ENCODE measurements around the gene BAIAP2L2. TPM values are rescaled to one million over a fixed set of nuclear protein-coding genes. Genes with fewer than 3 reads are reported as not detected.

The BAIAP2L2 gene
- total and polyA plus RNA-seq, 10 of the 15 experiments (the other 5 are each of a cell fraction or from before 2014, with no cell fraction given), result 0.08 to 0.38 (median 0.14) TPM; not detected in 6

GRCh38 chr22:38133331-38133730, 22.8 kb upstream of the BAIAP2L2 start:
- ATAC-seq, result no peak
- POLR2A ChIA-PET, result no interaction called here
- intact Hi-C loops (cut with micrococcal nuclease; ENCODE audit: unreplicated experiment), result no loop called here
- Histone ChIP-seq H3K79me2 (ENCODE audit: control insufficient read depth, insufficient read depth, low read length) (no peaks in the 10 kb centered on the region), H3K36me3 (ENCODE audit: control insufficient read depth in 2 of 2, insufficient read depth in 2 of 2, low read length in 1 of 2) (peaks cover 3 to 7% of the 10 kb centered on the region in 2 experiments), H4K20me1 (ENCODE audit: control insufficient read depth, insufficient read depth) (no peaks in the 10 kb centered on the region), H3K9ac (ENCODE audit: control insufficient read depth, insufficient read depth, low read length) (no peak overlapping the region), H3K4me3 (no peak overlapping the region), H2AFZ (ENCODE audit: control insufficient read depth, low read depth, low read length) (no peak overlapping the region), H3K9me3 (replicated peaks; ENCODE audit: control insufficient read depth, insufficient read depth, low read length) (no peaks in the 10 kb centered on the region), H3K4me1 (ENCODE audit: control insufficient read depth, insufficient read depth, low read length) (no peaks in the 10 kb centered on the region), H3K27me3 (replicated peaks in 1 of 2; ENCODE audit: control insufficient read depth in 2 of 2, insufficient read depth in 2 of 2, low read length in 1 of 2) (no peaks in the 10 kb centered on the region), H3K4me2 (ENCODE audit: control insufficient read depth, insufficient read depth) (no peak overlapping the region), H3K27ac (ENCODE audit: control insufficient read depth, insufficient read depth) (no peak overlapping the region)
- RAD21 ChIA-PET (ENCODE audit: unreplicated experiment), result interaction anchor here (0.7 kb wide), 1 partner anchor 15 kb away, joined by 3 read pairs; no protein-coding TSS in a partner anchor
- SMC1A ChIA-PET (ENCODE audit: uncharacterized antibody, unreplicated experiment), result no interaction called here
- FAIRE-seq, result no peak
- in situ Hi-C loops (cut with MboI), result no loop called here
- no peak for DNase-seq (ENCODE audit: low read depth, low spot score)
- 93% methylated on average over 4 of the region's 4 CpGs for WGBS (ENCODE audit: insufficient coverage, insufficient replicate concordance, low lambda C conversion rate, missing lambda C conversion rate)
- BruUV-seq (replicated peaks), result no TSS peak
- CTCF ChIA-PET, result no interaction called here
- TF ChIP-seq RELB (IDR thresholded peaks at IDR 0.05; ENCODE audit: low read depth) (no peak), ZBTB33 (IDR thresholded peaks at IDR 0.05) (no peak), ZNF622 (IDR thresholded peaks at IDR 0.05) (no peak), CEBPZ (IDR thresholded peaks at IDR 0.05; ENCODE audit: low read depth, low read length) (no peak), YY1 (IDR thresholded peaks at IDR 0.05; ENCODE audit: low read depth, low read length) (no peak), HDGF (IDR thresholded peaks at IDR 0.05) (no peak), EP300 (IDR thresholded peaks at IDR 0.05; ENCODE audit: borderline replicate concordance in 1 of 2, control insufficient read depth in 1 of 2, low read depth in 2 of 2, low read length in 2 of 2) (no peak), GABPA (IDR thresholded peaks at IDR 0.05; ENCODE audit: low read depth) (no peak), MAX (IDR thresholded peaks at IDR 0.05; ENCODE audit: low read depth, low read length) (no peak), NFIC (IDR thresholded peaks at IDR 0.05; ENCODE audit: low read depth, low read length) (no peak), RB1 (IDR thresholded peaks at IDR 0.05; ENCODE audit: borderline replicate concordance) (no peak), PBX3 (IDR thresholded peaks at IDR 0.05; ENCODE audit: insufficient replicate concordance, low read depth, low read length) (no peak), EED (IDR thresholded peaks at IDR 0.05; ENCODE audit: low read depth) (no peak), BCL3 (IDR thresholded peaks at IDR 0.05; ENCODE audit: borderline replicate concordance, insufficient read depth, low read depth, low read length, poor library complexity, severe bottlenecking) (no peak)

Measured in GM12878 (cell line).